Mucosa of rectum (tissue), 2 donors: ENCODE measurements around the gene ZBTB16.

Experiments used
- H3K27ac ChIP-seq, 2 donors: one replicate each; pipeline ENCODE4 v1.7.0; 2013; ENCODE audit warnings: inconsistent platforms in 2 of 2, low read depth in 2 of 2, low read length in 2 of 2
- H3K27me3 ChIP-seq, 2 donors: one replicate each; pipeline ENCODE4 v1.7.0; 2013; ENCODE audit warnings: low read length in 2 of 2; ENCODE audit not compliant: control insufficient read depth in 2 of 2, insufficient read depth in 2 of 2
- H3K36me3 ChIP-seq, 2 donors: one replicate each; pipeline ENCODE4 v1.7.0; 2013; ENCODE audit warnings: low read length in 2 of 2; ENCODE audit not compliant: control insufficient read depth in 2 of 2, insufficient read depth in 2 of 2
- H3K4me1 ChIP-seq, 2 donors: one replicate each; pipeline ENCODE4 v1.7.0; 2013; ENCODE audit warnings: low read length in 2 of 2, mild to moderate bottlenecking in 1 of 2; ENCODE audit not compliant: control insufficient read depth in 2 of 2, insufficient read depth in 2 of 2
- H3K4me3 ChIP-seq, 2 donors: one replicate each; pipeline ENCODE4 v1.7.0; 2013; ENCODE audit warnings: low read length in 2 of 2
- H3K9ac ChIP-seq, 2 donors: one replicate each; pipeline ENCODE4 v1.7.0; 2013; ENCODE audit warnings: low read length in 2 of 2, low read depth in 1 of 2, mild to moderate bottlenecking in 1 of 2
- H3K9me3 ChIP-seq, 2 donors: one replicate each; pipeline ENCODE4 v1.7.0; 2013; ENCODE audit warnings: low read length in 2 of 2; ENCODE audit not compliant: control insufficient read depth in 2 of 2
- donor health status: healthy.
- donor health status: Normal muscosa, but diverticular disease.

ZBTB16 gene

GRCh38 chr11:114297806-114298709 lies 238.5 kb downstream of the ZBTB16 start:
- Histone ChIP-seq H3K27ac (peak overlapping the region; percentile 12 to 81), H3K4me3 (peak overlapping the region; percentile 44 to 46), H3K27me3 (no peaks in the 10 kb centered on the region), H3K9me3 (no peaks in the 10 kb centered on the region), H3K36me3 (no peaks in the 10 kb centered on the region), H3K4me1 (no peaks in the 10 kb centered on the region), H3K9ac (peak overlapping the region in 1 of 2 donors; percentile 17)

- Histone ChIP-seq H3K27me3 (no peaks in the 10 kb centered on the region), H3K27ac (no peak overlapping the region), H3K9ac (no peak overlapping the region), H3K36me3 (no peaks in the 10 kb centered on the region), H3K4me3 (peak overlapping the region; percentile 23 to 46), H3K4me1 (peaks cover 1 to 2% of the 10 kb centered on the region in 2 donors), H3K9me3 (no peaks in the 10 kb centered on the region)
Observed at GRCh38 chr11:114298710-114299109, 239.2 kb downstream of the ZBTB16 start.
